Stimulated activated CD8-positive, alpha-beta memory T cell treated with anti-CD3 and anti-CD28 coated beads, Interleukin-15, amount 100 ng/mL, for 4 hours (primary cell): Measurements from ENCODE around the gene ZBP1.

Experiments
- DNase-seq, 2 donors: peaks; one replicate each; pipeline ENCODE4 v3.0.0-alpha.2; 2020; ENCODE audit warnings: low read depth in 2 of 2

ZBP1 gene

DNA sequence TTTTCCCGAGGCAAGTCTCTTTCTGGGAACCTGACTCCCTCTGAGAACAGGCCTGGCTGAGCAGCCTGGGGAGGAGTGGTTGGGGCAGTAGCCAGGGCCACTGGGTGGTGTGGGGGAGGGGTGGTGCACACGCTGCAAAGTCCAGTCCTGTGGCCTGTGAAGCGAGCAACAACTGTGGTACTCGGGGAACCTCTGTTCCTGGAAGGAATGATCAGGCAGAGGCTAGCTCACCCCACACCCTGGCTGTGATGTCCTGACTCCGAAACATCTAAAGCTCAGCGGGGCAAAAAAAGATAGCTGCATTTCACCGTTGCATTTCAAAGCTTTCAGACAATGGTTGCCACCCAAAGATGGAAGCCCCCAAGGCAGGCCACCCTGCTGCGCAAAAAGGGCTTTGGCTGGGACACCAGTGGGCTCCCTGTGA lies 33.8 kb downstream of the ZBP1 start:
- no peak for DNase-seq

DNA sequence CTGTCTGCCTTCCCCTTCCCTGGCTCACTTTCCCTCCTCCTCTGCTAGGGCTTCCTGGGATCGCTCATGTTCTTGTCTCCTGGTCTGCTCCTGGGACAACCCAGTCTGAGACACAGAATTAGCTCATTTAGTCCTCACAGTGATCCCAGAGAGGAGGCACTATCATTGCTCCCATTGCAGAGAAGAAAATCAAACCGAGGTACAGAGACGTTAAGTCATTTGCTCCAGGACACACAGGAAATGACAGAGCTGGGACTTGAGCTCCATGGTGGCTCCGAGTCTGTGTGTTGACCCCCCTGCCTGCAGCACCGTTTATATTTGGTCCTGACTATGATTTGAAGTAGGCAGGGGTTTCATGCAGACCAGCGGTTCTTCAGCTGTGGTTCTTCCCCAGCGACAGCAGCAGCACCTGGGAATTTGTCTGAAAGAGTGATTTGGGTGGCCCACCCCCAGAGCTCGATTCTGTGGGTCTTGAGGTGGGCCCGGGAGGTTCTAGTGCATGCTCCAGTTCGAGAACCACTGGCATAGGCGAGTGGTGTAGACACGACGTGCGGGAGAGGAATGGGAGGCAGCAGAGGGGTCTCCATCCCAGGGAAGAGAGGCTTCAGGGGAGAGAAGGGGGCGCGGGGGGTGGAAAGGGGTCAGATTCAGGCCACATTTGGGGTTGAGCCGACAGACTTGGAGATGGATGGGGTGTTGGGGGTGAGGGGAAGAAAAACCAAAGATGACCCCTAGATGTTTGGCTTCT lies 34.6 kb downstream of the ZBP1 start:
- no peak for DNase-seq

DNA sequence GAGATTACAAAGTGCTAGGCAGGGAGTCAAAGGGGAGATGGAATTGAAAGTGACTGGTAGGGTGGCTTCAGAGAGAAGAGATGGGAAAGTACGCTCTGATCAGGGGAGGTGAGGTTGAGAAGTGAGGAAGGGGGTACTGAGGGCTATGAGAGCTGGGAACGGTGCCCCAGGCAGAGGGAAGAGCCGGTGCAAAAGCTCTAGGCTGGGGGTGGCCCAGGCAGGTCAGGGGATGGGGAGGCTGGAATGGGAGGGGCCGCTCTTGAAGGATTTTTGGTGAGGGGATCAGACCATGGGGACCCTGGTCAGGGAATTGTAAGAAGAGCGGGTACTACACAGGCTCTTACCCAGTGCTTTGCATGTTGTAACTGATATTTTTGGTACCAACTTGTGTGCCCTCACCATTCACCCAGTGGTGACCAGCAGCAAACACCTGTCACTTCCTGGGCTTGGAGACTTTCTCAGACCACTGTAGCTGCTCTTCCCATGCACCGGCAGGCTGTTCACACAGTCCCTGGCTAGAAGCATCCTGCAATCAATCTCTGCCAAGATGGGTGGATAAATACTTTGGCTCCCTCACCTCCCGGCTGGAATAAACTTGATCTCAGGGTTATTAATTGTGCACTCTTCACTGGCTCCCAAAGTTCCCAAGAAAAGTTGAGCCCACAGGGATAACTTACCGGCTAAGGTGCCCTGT lies 35.3 kb downstream of the ZBP1 start:
- DNase-seq, result no peak

DNA sequence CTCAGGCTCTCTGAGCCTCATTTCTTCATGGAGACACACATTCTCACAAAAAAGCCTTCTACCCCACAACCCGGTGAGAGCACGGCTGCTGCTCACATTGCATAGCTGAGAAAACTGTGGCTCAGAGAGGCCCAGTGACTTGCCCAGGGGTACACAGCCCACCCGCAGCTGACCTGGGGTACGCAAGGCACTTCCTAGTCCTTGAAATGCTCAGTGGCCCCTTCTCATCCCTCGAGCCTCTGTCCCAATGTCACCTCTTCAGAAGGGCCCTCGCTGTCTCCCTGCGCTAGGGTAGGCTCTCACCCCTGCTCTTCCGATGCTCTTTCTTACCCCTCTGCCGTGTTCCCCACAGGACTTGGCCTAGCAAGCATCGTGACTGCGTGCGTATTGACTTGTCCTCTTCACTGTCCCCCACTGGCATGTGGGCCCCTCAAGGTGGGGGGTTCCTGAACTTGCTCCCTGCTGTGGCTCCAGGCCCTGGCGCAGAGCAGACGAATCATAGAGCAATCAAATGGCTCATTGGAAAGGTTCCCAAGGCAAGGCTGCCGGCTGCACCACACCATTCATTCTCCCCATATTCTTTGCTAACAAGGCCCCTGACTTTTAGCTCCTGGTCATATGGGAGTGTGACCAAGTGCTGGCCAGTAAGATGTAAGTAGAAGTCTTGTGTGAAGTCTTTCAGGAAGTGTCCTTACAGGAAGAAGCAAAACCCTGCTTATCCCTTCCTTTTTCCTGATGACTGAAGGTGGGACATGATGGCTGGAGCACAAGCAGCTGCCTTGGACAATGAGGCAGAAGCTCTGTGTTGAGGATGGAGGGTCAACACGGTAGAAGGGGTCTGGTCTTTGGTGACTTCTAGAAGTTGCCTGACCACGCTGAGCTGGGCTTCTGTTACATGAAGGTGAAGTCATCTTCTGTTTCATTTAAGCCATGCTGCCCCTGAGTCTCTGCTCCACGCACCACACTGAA lies 36.7 kb downstream of the ZBP1 start:
- DNase-seq, result no peak

DNA sequence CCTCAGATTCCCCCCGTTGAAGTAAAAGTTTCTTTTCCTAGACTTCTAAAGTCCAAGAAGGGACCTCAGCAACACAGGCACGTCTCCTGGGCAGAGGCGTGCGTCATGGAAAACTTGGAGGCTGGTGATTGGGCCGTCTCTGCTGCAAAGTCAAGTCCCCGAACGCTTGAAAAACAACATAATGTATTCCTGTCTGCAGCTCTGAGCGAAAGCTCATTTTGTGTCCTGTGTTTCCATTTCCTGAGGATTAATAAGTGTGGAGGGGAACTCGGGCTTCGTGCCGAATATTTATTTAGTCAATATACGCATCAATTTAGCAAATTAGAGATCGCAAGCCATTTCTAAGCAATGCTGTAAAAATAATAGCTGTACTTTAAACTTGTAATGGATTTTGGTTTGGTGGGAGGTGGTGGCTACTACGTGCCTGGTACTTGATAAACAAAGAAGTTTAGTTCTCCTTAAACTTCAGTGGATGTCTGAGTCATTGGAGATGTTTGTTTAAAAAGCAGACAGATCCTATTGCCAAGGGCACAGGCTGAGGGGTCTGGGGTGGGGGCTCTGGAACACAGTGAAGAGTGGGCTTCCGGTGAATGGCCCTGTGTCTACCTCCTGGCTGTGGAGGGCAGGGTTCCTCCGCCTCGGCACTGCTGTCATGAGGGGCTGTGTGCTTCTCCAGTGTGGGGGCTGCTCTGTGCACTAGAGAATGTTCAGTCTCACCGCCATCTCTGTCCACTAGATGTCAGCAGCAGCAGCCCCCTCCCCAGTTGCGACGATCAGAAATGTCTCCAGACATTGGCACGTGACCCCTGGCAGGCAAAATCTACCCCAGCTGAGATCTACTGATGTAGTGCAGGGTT lies 37.6 kb downstream of the ZBP1 start:
- DNase-seq, result no peak

DNA sequence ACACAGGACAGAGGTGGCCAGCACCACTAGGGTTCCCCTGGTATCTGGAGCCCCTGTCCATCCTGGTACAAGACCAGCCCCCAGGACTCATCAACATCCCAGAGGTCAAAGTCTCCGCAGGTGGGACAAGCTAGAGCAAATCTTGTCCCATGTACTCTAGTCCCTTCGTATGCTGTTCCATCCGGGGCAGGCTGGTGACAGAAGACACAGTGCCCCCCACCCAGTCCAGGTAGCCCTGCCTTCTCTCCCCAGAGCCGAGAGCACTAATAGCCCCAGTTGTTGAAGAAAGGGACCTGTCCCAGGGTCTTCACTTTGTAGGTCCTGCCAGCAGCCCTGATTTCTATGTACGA lies 38.2 kb downstream of the ZBP1 start:
- no peak for DNase-seq

DNA sequence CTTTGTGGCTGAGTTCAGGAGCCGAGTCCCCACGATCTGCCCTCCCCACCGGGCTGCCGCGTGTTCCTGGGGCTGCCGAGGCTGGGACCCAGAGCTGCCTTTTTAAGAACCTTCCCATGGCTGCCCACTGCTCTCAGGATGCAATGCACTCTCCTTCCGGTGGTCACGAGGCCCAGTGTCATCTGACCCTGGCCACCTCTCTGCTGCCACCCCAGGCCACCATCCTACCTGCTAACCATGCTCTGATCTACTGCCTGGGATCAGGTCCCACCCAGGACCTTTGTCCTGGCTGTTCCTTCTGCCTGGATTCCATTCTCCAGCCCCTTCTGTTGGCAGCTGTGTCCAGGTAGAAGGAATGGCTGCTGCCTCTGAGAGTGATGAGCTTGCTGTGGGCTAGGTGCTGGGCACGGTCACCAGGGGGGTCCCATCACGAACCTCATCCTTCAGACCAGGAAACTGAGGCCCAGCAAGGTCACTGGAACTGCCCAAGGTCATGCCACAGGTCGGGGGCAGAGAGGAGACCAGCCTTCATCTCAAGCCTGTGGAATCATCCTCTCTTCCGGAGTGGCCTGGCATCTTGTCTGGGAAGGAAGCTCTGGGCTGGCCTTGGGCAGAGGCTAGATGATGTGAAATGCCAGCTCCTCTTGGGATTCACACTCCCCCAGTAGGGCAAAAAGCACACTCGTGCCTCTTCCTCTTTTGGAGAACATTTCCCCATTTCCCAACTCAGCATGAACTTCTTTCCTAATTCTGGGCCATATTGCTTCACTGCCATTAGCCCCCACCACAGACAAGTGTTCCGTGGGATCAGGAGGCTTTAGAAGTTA lies 38.8 kb downstream of the ZBP1 start:
- no peak for DNase-seq

DNA sequence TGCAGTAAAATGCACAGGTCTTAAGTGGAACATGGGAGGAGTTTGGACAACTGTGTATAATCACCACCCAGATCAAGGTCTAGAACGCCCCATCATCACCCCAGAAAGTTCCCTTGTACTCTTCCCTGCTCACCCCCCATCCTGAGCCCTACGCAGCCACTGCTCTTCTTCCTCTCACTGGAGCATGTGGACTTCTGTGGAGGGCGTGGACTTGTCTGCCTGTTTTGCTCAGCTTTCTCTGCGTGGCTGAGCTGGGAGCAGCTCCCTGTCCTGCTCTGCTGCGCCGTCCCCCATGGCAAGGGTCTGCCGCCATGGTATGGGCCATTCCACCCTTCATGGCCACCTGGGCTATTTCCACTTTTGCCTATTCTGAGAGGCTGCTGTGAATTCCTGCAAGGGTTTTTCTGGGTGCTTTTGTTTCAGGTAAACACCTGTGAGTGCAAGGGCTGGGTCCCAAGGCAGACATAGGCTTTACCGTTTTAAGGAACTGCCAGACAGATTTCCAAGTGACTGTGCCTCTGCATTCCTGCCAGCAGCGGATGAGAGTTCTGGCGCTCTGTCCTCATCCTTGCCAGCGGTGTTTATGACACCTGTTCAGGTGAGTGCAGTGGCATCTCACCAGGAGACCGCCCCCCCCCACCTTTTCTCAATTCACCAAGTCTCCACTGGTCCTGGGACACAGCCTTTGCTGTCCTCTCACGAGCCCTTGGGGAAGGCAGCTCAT lies 39.6 kb downstream of the ZBP1 start:
- no peak for DNase-seq

DNA sequence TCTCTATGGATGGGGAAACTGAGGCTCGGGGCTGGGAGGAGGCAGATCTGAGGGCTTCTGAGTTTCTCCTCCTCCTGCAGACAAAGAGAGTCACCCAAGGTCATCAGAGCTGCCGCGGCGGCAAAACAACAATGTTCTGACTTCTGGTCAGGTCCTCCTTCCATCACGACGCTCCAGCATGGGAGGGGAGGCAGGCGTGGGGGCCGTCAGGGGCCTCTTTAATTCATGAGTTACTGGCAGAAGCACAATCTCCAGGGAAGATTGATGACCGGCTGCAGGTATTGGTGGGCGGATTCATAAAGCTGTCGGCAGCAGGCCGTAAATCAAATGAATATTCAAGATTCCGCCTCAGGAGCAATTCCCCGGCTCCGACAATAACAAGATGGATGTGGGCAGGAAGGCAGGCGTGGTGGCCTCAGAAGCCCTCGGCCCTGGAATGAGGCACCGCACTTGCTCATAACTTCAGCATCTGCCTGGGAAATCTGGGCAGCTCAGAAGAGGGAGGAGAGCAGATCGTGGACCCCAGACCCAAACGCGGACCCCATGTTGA lies 40.3 kb downstream of the ZBP1 start:
- DNase-seq, result no peak

DNA sequence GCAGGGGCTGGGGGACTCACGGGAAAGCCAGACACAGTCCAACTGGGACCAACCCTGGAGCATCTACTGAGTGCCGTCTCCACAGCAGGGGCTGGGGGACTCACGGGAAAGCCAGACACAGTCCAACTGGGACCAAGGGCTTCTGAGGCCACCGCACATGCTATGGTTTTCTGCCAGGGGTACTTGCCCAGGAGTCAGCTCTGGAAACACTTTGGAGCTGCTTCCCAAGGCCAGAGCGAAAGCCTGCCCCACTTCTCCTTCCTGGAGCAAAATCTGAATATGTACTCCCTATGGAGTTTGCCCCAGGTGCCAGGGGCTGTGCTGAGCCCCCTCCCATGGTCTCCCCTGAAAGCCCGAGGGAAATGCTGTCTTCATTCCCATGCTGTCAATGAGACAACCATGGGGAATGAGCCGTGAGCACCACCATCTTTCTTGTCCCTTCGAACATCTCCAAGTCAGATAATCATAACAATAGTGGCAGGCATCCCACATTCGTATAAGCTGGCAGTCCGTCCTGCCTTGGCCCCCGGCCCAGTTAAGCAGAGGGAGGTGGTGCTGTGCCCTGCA lies 40.8 kb downstream of the ZBP1 start:
- no peak for DNase-seq

DNA sequence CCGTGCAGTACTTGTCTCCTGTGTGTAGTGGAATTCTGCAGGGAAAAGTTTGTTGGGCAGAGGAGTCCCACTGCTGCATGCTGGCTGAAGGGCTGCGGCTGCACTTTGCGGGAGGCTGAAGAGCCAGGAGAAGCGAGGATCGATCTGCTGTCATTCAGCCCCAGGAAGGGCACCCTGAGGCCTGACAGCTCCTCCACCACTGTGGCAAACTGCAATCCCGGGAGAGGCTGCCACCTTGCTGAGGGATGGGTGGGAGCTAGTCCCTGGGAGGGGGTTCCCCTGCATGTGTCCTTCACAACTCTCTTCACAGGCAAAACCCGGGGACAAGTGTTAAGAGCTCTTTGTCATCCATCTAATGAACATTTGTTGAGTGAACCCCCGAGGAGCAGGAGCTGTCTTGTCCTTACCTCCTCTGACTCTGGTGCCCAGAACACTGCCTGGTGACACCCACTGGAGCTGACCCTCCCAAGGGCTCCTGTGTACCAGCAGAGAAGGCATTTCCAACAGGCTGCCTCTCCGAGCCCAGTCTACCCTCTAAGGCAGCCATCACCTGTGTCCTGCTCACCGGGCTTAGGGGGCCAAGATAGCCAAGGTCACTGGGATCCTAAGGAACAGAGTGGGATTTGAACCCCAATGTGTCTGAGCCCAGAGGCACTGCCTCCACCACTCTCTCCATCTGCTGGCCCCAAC lies 41.6 kb downstream of the ZBP1 start:
- DNase-seq, result no peak

DNA sequence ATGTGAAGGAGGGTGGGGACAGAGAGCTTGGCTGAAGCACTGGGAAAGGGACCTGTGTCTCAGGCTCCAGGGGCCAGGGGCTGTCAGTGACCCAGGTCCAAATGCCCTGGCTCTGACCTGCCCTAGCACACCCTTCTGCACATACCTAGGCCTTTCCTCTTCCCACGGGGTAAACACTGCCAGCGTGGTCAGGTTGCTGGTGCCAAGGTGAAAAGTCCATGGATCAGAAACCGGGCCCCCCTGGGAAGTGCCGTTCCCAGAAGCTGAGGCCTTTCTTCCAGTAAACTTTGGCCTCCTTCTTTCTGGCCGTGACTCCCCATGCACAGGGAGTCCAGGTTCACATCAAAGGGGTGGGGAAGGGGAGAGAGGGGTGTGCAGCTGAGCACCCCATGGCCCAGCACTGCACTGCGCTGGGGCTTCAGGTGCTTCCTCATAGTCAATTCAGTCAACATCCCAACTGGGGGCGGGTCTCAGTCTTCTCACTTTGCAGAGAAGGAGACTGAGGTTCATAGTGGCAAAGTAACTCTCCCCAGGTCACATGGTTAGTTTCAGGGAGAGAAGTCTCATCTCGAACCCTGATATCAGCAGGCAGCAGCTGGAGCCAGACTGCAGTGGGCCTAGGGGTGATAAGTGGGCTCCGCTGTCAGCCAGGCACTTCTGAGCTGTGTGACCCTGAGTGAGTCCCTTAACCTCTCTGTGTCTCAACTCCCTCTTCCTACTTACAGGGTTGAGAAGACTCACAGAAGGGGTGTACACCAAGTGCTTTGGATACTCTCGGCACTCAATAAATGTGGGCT lies 42.3 kb downstream of the ZBP1 start:
- DNase-seq, result no peak

DNA sequence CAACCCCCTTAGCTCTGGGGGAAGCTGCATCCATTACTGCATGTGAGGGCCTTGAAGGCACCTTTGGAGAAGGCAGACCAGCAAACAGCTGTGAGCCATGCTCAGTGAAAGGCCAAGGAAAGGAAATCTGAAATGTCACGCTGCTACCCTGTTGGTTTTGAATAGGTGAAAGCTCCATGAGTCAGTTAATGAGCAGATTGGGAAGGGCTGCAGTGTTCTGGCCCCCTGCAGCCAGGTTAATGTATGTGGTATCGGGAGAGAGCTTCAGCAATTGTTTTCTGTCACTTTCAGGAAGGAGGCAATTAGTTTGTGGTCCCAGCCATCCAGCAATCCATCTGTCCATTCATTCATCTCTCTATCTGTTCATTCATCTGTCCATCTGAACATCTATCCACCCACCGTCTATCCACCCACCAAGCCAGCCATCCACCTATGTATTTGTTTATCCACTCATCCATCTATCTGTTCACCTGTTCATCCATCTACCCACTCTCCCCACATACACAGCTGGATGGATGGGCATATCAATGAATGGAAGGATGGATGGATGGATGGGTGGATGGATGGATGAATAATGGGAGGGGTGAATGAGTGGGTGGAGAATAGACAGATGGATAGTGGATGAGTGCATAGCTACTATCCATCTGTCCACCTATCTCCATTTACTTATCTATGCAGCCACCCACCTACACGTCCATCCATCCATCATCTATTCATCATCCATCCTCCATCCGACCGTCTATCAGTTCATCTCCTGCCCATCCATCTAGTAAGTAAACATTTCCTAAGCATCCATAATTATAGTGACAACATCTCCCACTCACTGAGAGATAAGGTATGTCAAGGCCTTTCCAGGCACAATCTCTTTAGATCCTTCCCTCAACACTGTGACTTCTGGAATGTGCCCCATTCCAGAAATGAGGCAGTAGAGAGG lies 43.3 kb downstream of the ZBP1 start:
- DNase-seq, result no peak

DNA sequence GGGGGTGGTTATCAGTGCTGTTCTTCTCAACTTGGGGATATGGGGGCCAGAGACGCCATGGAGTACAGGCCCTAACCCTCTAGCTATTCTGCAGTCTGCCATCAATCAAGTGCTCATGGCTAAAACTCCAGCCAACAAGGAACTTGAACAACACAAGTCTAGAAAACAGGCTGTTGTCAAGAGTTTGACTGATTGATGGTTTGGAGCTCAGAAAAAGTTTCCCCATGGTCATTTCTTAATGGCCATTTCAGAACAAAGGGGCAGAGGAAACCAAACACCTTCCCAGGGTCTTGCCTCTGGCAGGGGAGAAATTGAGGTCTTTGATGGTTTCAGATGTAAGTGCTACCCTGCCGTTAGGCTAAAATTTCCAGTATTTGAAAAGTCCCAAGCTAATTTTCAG lies 44.2 kb downstream of the ZBP1 start:
- no peak for DNase-seq

DNA sequence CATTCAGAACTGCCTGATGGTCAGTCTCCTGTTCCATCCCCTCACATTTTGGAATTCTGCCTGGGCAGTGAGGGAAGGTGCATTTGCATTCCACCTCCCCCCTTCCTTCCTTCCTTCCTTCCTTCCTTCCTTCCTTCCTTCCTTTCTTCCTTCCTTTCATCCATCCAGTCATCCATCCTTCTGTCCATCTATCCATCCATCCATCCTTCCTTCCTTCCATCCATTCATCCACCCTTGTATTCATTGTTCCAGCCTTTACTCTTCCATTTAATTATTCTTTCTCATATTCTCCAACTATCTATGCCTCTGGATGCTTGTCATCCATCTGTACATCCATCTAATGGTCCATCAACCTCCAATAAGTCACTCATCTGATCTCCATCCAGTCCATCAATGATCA lies 45.3 kb downstream of the ZBP1 start:
- DNase-seq, result no peak

DNA sequence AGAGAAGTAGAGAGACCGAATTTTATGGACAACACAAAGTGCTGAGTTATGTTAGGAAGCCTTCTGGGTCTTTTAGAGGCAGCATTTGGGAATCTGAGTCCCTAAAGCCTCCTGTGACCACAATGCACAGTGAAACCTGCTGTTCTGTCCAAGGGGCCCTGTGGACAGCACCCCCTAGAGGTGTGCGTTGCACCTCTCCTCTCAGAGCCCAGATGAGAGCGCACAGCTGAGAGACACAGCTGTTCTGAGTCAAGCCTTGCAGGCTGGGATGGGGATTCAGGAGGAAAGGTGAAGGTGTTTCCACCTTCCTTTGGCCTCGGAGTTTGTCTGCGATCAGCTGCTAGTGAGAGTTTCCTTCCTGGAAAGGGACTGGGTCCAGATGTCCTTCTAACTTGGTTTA lies 46.3 kb downstream of the ZBP1 start:
- DNase-seq, result no peak

DNA sequence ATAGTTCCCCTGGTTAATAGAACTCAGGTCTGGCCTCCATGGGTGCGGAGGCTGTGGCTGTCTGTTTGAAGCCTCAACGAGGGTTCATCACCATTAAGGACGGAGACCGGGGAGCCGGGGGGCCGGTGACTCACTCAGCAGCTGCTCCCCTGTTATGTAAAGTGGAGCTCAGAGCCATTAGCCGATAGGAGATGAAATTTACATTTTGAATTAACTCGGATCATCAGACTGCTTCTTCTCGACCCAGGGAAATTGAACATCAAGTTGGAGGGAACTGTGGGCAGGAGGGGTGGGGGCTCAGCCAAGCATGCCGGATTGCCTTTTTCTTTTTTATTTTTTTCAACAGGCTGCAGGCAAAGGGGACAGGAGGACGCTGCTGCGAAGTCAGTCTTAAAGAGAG lies 47.0 kb downstream of the ZBP1 start:
- no peak for DNase-seq
